Activated CD8-positive, alpha-beta T cell treated with anti-CD3 and anti-CD28 coated beads, Interleukin-2, amount 10 ng/mL, durations not matched to agents 7 days and 5 days (primary cell): ENCODE data around the gene FAM236D. TPM values are rescaled to one million over a fixed set of nuclear protein-coding genes. Genes with fewer than 3 reads are reported as not detected.

Source experiments
- total RNA-seq, 2 experiments: library from RNA; stranded (reverse); gene quantifications; one replicate each; pipeline ENCODE4 v1.2.3, GENCODE V29; 2021

Gene FAM236D
- total RNA-seq, 2 experiments from 2014 or later, result not detected

Other genes with a start within 250 kb of the FAM236D start
- 10 to 100 TPM; 23.6 to 23.8 TPM for gene HDAC8, start 235.4 kb downstream of the FAM236D start, total RNA-seq
- under 1 TPM; 0.21 to 0.44 TPM for gene PHKA1, start 93.9 kb downstream of the FAM236D start, total RNA-seq
- gene DMRTC1B, start 31.3 kb downstream of the FAM236D start, total RNA-seq, result under 1 TPM in 1 of 2 experiments, not detected in 1; 0.18 TPM
- gene FAM236B, start 25.6 kb downstream of the FAM236D start, total RNA-seq, result not detected
- not detected for gene FAM236C, start 104.4 kb upstream of the FAM236D start, total RNA-seq
- not detected for gene FAM236A, start 130.0 kb upstream of the FAM236D start, total RNA-seq
- gene DMRTC1, start 135.6 kb upstream of the FAM236D start, total RNA-seq, result under 1 TPM in 1 of 2 experiments, not detected in 1; 0.18 TPM
- gene PABPC1L2B, start 194.7 kb upstream of the FAM236D start, total RNA-seq, result not detected